Measurements from ENCODE around the gene LRRC9. TPM values are rescaled to one million over a fixed set of nuclear protein-coding genes. Genes with fewer than 3 reads are reported as not detected.
A peak's percentile ranks its signal among the peaks of the same experiment; 100 is the strongest.

Gene LRRC9
- total and polyA plus RNA-seq, 2 donors (not counting 3 experiments of a cell fraction or from before 2014, with no cell fraction given): not detected

GRCh38 chr14:60091550-60092525, 171.9 kb downstream of the LRRC9 start, which contains the start of gene PCNX4:
Gene PCNX4 (plus strand): TSS chr14:60091923. CDS start chr14:60107639, 15,716 bp downstream.
- TF ChIP-seq FOS (IDR thresholded peaks at IDR 0.05; ENCODE audit: borderline replicate concordance, insufficient read depth, low read length): no peak
- TF ChIP-seq, protein P1, sequence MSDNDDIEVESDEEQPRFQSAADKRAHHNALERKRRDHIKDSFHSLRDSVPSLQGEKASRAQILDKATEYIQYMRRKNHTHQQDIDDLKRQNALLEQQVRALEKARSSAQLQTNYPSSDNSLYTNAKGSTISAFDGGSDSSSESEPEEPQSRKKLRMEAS (IDR thresholded peaks at IDR 0.05; ENCODE audit: insufficient read depth, insufficient read length): peak; percentile 36
- no peak for TF ChIP-seq GATA2 (IDR thresholded peaks at IDR 0.05; ENCODE audit: insufficient read depth, insufficient read length, low read depth, low read length)
- no peak for TF ChIP-seq MYC (IDR thresholded peaks at IDR 0.05; ENCODE audit: low read depth, low read length)
- TF ChIP-seq POLR2AphosphoS5 (IDR thresholded peaks at IDR 0.05; ENCODE audit: insufficient read depth, low read depth, low read length): peak; percentile 94
- no peak for TF ChIP-seq EZH2 (IDR thresholded peaks at IDR 0.05; ENCODE audit: borderline replicate concordance, low read depth, low read length, severe bottlenecking)
- no peak for TF ChIP-seq CTCF (IDR thresholded peaks at IDR 0.05; ENCODE audit: extremely low read depth in 1 of 2, insufficient read depth in 1 of 2, low read depth in 1 of 2, low read length in 2 of 2)
- TF ChIP-seq POLR2A (IDR thresholded peaks at IDR 0.05; ENCODE audit: low read depth, low read length): peak; percentile 96
- no peak for TF ChIP-seq JUN (IDR thresholded peaks at IDR 0.05; ENCODE audit: borderline replicate concordance, insufficient read depth, insufficient read length, low read depth)
- H3K27ac ChIP-seq (ENCODE audit: insufficient read depth, low read depth, low read length): peak within 1 kb of the TSS; percentile 93
- no peaks in the 10 kb centered on the region for H3K36me3 ChIP-seq (ENCODE audit: control insufficient read depth in 2 of 2, extremely low read depth in 1 of 2, insufficient read depth in 2 of 2, low read length in 2 of 2)
- H3K9me1 ChIP-seq (replicated peaks; ENCODE audit: control insufficient read depth, extremely low read depth, insufficient read depth, low read length): no peaks in the 10 kb centered on the region
- no peaks in the 10 kb centered on the region for H3K27me3 ChIP-seq (ENCODE audit: control insufficient read depth in 2 of 2, insufficient read depth in 2 of 2, low read length in 2 of 2)
- POLR2A ChIA-PET: interaction anchor here (0.9 to 1.1 kb wide), 2 partner anchors 10 to 24 kb away, joined by 3 to 4 read pairs; no protein-coding TSS in a partner anchor
- TSS peak; percentile 91 for BruUV-seq (replicated peaks)
- H3K4me1 ChIP-seq (ENCODE audit: control insufficient read depth, extremely low read depth, insufficient read depth, low read length): peaks cover 25% of the 10 kb centered on the region
- H3K9me3 ChIP-seq (replicated peaks; ENCODE audit: control insufficient read depth, insufficient read depth, low read length): no peaks in the 10 kb centered on the region
- FAIRE-seq: peak; percentile 98
- CTCF ChIA-PET: interaction anchor here (0.9 to 2.1 kb wide), 4 partner anchors 9 to 92 kb away, joined by 5 to 8 read pairs (median 6); partner anchors contain the start of gene DHRS7
- no peaks in the 10 kb centered on the region for H4K20me1 ChIP-seq (replicated peaks; ENCODE audit: control insufficient read depth, extremely low read depth, insufficient read depth, low read length)
- peak within 1 kb of the TSS; percentile 68 to 86 (median 86) for H3K4me3 ChIP-seq (replicated peaks in 1 of 3; ENCODE audit: insufficient read depth in 1 of 3, low read depth in 1 of 3, low read length in 3 of 3)
- peak within 1 kb of the TSS; percentile 91 for H2AFZ ChIP-seq (ENCODE audit: low read depth, low read length)
- H3K4me2 ChIP-seq (ENCODE audit: insufficient read depth, low read length): peak within 1 kb of the TSS; percentile 97
- intact Hi-C loops (cut with micrococcal nuclease) (loop anchor here (1.0 to 5.0 kb wide), 6 partner anchors 60 to 610 kb away; partner anchors contain the start of genes DHRS7, JKAMP, L3HYPDH and PPM1A), dilution Hi-C loops (cut with MboI; ENCODE audit: extremely low pct_ligation_motif_present, low sequenced_read_pairs) (no loop called here)
- peak; percentile 99 for DNase-seq (ENCODE audit: low read depth, low spot score)
- peaks cover 46% of the 10 kb centered on the region for H3K79me2 ChIP-seq (ENCODE audit: control insufficient read depth, insufficient read depth, low read length)
- peak within 1 kb of the TSS; percentile 98 for H3K9ac ChIP-seq (replicated peaks; ENCODE audit: extremely low read depth, insufficient read depth, low read length)
